NCI-H1930 (cell line): ENCODE measurements around the gene C17orf67.
"Not testable (repeated sequence)": the region's sequence is repeated elsewhere in the genome, so short reads cannot be mapped to it uniquely, and the experiment has no call there.

Experiments used
- DNase-seq, 2 experiments: peaks; one replicate each; lab custom pipeline; 2025; lab: John Stamatoyannopoulos, UW

Gene C17orf67

GRCh38 chr17:56773124-56773523 is 60.6 kb downstream of the C17orf67 start:
- no peak for DNase-seq

- DNase-seq = no peak
Measured at GRCh38 chr17:56772442-56772841, 61.3 kb downstream of the C17orf67 start.

- DNase-seq = no peak
Measured at GRCh38 chr17:56771975-56772374, 61.7 kb downstream of the C17orf67 start.

- no peak for DNase-seq
Measured at GRCh38 chr17:56771563-56771962, 62.2 kb downstream of the C17orf67 start.

- DNase-seq = no peak
Measured at GRCh38 chr17:56770427-56770826, 63.3 kb downstream of the C17orf67 start.

- no peak for DNase-seq
Measured at GRCh38 chr17:56765449-56765848, 68.3 kb downstream of the C17orf67 start.

- DNase-seq = no peak
Measured at GRCh38 chr17:56762988-56763387, 70.7 kb downstream of the C17orf67 start.

- no peak for DNase-seq
Measured at GRCh38 chr17:56762144-56762543, 71.6 kb downstream of the C17orf67 start.

- no peak for DNase-seq
Measured at GRCh38 chr17:56761387-56761786, 72.3 kb downstream of the C17orf67 start.

- not testable (repeated sequence) for DNase-seq
Measured at GRCh38 chr17:56757611-56758010, 76.1 kb downstream of the C17orf67 start.

GRCh38 chr17:56756536-56756935 is 77.2 kb downstream of the C17orf67 start:
- DNase-seq = no peak

- no peak for DNase-seq
Measured at GRCh38 chr17:56755310-56755709, 78.4 kb downstream of the C17orf67 start.

GRCh38 chr17:56754523-56755208 is 79.1 kb downstream of the C17orf67 start:
- no peak for DNase-seq

GRCh38 chr17:56752263-56752836 is 81.4 kb downstream of the C17orf67 start:
- DNase-seq = no peak

GRCh38 chr17:56751145-56751738 is 82.5 kb downstream of the C17orf67 start:
- no peak for DNase-seq

GRCh38 chr17:56744721-56745120 is 89.0 kb downstream of the C17orf67 start:
- DNase-seq = no peak

- no peak for DNase-seq
Measured at GRCh38 chr17:56742601-56743000, 91.1 kb downstream of the C17orf67 start.
